ENCODE results near the gene APOBEC3H. TPM values are rescaled to one million over a fixed set of nuclear protein-coding genes. Genes with fewer than 3 reads are reported as not detected.
A peak's percentile ranks its signal among the peaks of the same experiment; 100 is the strongest.
"Not testable (repeated sequence)": the region's sequence is repeated elsewhere in the genome, so short reads cannot be mapped to it uniquely, and the experiment has no call there.

APOBEC3H gene
- total RNA-seq (2022): 0.86 and 1.2 TPM in 2 replicates
- percentile 21 among the genes with signal in this experiment for Bru-seq, nascent RNA
- BruChase-seq, experiment 1, labeled RNA remaining after a 6-hour chase: percentile 31 among the genes with signal in this experiment
- percentile 20 among the genes with signal in this experiment for BruChase-seq, experiment 2, labeled RNA remaining after a 2-hour chase
- long read RNA-seq, partial matches to known transcripts: 0 of 1 reads
- long read RNA-seq, other reads (novel, unspliced or antisense): 0 of 1 reads

- Mint-ChIP-seq H3K4me1 (ENCODE audit: insufficient read depth, unreplicated experiment) (peaks cover 7% of the 10 kb centered on the region), H3K27me3 (ENCODE audit: insufficient read depth, unreplicated experiment) (no peaks in the 10 kb centered on the region), H3K9me3 (ENCODE audit: unreplicated experiment) (no peaks in the 10 kb centered on the region), H3K36me3 (ENCODE audit: insufficient read depth, unreplicated experiment) (no peaks in the 10 kb centered on the region), H3K27ac (ENCODE audit: low read depth, unreplicated experiment) (peak within 1 kb of the TSS; percentile 88), H3K4me3 (ENCODE audit: unreplicated experiment) (peak within 1 kb of the TSS; percentile 53)
- CTCF ChIA-PET: no interaction called here
- DNase-seq (ENCODE audit: unreplicated experiment): peak; percentile 92
- TSS peak; percentile 30 for BruUV-seq (replicated peaks)
- intact Hi-C loops (cut with micrococcal nuclease): no loop called here
- POLR2A ChIA-PET: interaction anchor here (1.0 to 1.2 kb wide), 2 partner anchors 12 to 14 kb away, joined by 4 to 5 read pairs; no protein-coding TSS in a partner anchor
- TF ChIP-seq CTCF (IDR thresholded peaks at IDR 0.05; ENCODE audit: unreplicated experiment): no peak
These were observed at the start of gene APOBEC3H for GRCh38 chr22:39097098-39098020. Gene APOBEC3H, plus strand, starts transcription at chr22:39097244. Its CDS starts 3,035 bp downstream, at chr22:39100279.

GRCh38 chr22:39049486-39049885 lies 47.6 kb upstream of the APOBEC3H start:
- H3K4me3 Mint-ChIP-seq (ENCODE audit: unreplicated experiment); DNase-seq (ENCODE audit: unreplicated experiment); H3K27me3 Mint-ChIP-seq (ENCODE audit: insufficient read depth, unreplicated experiment); H3K4me1 Mint-ChIP-seq (ENCODE audit: insufficient read depth, unreplicated experiment); H3K9me3 Mint-ChIP-seq (ENCODE audit: unreplicated experiment); BruUV-seq (replicated peaks); intact Hi-C loops (cut with micrococcal nuclease); H3K36me3 Mint-ChIP-seq (ENCODE audit: insufficient read depth, unreplicated experiment); H3K27ac Mint-ChIP-seq (ENCODE audit: low read depth, unreplicated experiment); POLR2A ChIA-PET: not testable (repeated sequence)
- CTCF ChIA-PET: interaction anchor here (0.7 kb wide), 1 partner anchor 64 kb away, joined by 3 read pairs; no protein-coding TSS in a partner anchor

GRCh38 chr22:39051844-39052495 lies 45.1 kb upstream of the APOBEC3H start:
- intact Hi-C loops (cut with micrococcal nuclease); H3K27me3 Mint-ChIP-seq (ENCODE audit: insufficient read depth, unreplicated experiment); H3K27ac Mint-ChIP-seq (ENCODE audit: low read depth, unreplicated experiment); H3K4me3 Mint-ChIP-seq (ENCODE audit: unreplicated experiment); POLR2A ChIA-PET; DNase-seq (ENCODE audit: unreplicated experiment); H3K4me1 Mint-ChIP-seq (ENCODE audit: insufficient read depth, unreplicated experiment); H3K36me3 Mint-ChIP-seq (ENCODE audit: insufficient read depth, unreplicated experiment); H3K9me3 Mint-ChIP-seq (ENCODE audit: unreplicated experiment); BruUV-seq (replicated peaks): not testable (repeated sequence)
- CTCF ChIA-PET: interaction anchor here (0.6 kb wide), 1 partner anchor 9 kb away, joined by 4 read pairs; no protein-coding TSS in a partner anchor

GRCh38 chr22:39055658-39056057 lies 41.4 kb upstream of the APOBEC3H start:
- Mint-ChIP-seq H3K36me3 (ENCODE audit: insufficient read depth, unreplicated experiment) (peaks cover 3% of the 10 kb centered on the region), H3K4me3 (ENCODE audit: unreplicated experiment) (no peak overlapping the region), H3K27ac (ENCODE audit: low read depth, unreplicated experiment) (no peak overlapping the region), H3K9me3 (ENCODE audit: unreplicated experiment) (no peaks in the 10 kb centered on the region), H3K27me3 (ENCODE audit: insufficient read depth, unreplicated experiment) (no peaks in the 10 kb centered on the region), H3K4me1 (ENCODE audit: insufficient read depth, unreplicated experiment) (no peaks in the 10 kb centered on the region)
- intact Hi-C loops (cut with micrococcal nuclease): no loop called here
- CTCF ChIA-PET: no interaction called here
- DNase-seq (ENCODE audit: unreplicated experiment): no peak
- BruUV-seq (replicated peaks): no TSS peak
- no peak for TF ChIP-seq CTCF (IDR thresholded peaks at IDR 0.05; ENCODE audit: unreplicated experiment)
- POLR2A ChIA-PET: no interaction called here

- H3K36me3 Mint-ChIP-seq (ENCODE audit: insufficient read depth, unreplicated experiment); H3K4me1 Mint-ChIP-seq (ENCODE audit: insufficient read depth, unreplicated experiment); H3K27me3 Mint-ChIP-seq (ENCODE audit: insufficient read depth, unreplicated experiment); intact Hi-C loops (cut with micrococcal nuclease); H3K9me3 Mint-ChIP-seq (ENCODE audit: unreplicated experiment); POLR2A ChIA-PET; H3K4me3 Mint-ChIP-seq (ENCODE audit: unreplicated experiment); DNase-seq (ENCODE audit: unreplicated experiment); H3K27ac Mint-ChIP-seq (ENCODE audit: low read depth, unreplicated experiment); BruUV-seq (replicated peaks): not testable (repeated sequence)
- CTCF ChIA-PET: interaction anchor here (0.6 kb wide), 2 partner anchors 180 to 241 kb away, joined by 3 read pairs; no protein-coding TSS in a partner anchor
These were observed 35.8 kb upstream of the APOBEC3H start for GRCh38 chr22:39061290-39061689.

- H3K36me3 Mint-ChIP-seq (ENCODE audit: insufficient read depth, unreplicated experiment); DNase-seq (ENCODE audit: unreplicated experiment); H3K9me3 Mint-ChIP-seq (ENCODE audit: unreplicated experiment); H3K27me3 Mint-ChIP-seq (ENCODE audit: insufficient read depth, unreplicated experiment); H3K4me3 Mint-ChIP-seq (ENCODE audit: unreplicated experiment); H3K4me1 Mint-ChIP-seq (ENCODE audit: insufficient read depth, unreplicated experiment); H3K27ac Mint-ChIP-seq (ENCODE audit: low read depth, unreplicated experiment); POLR2A ChIA-PET; intact Hi-C loops (cut with micrococcal nuclease); BruUV-seq (replicated peaks): not testable (repeated sequence)
- CTCF ChIA-PET: interaction anchor here (0.6 kb wide), 2 partner anchors 181 to 242 kb away, joined by 3 read pairs; no protein-coding TSS in a partner anchor
These were observed 35.1 kb upstream of the APOBEC3H start for GRCh38 chr22:39061951-39062350.

GRCh38 chr22:39063904-39064303 lies 33.1 kb upstream of the APOBEC3H start:
- POLR2A ChIA-PET; CTCF ChIA-PET; H3K9me3 Mint-ChIP-seq (ENCODE audit: unreplicated experiment); DNase-seq (ENCODE audit: unreplicated experiment); H3K27me3 Mint-ChIP-seq (ENCODE audit: insufficient read depth, unreplicated experiment); BruUV-seq (replicated peaks); H3K4me3 Mint-ChIP-seq (ENCODE audit: unreplicated experiment); H3K27ac Mint-ChIP-seq (ENCODE audit: low read depth, unreplicated experiment); H3K36me3 Mint-ChIP-seq (ENCODE audit: insufficient read depth, unreplicated experiment); intact Hi-C loops (cut with micrococcal nuclease); H3K4me1 Mint-ChIP-seq (ENCODE audit: insufficient read depth, unreplicated experiment): not testable (repeated sequence)
